A549 (cell line): ENCODE results near the gene DENND10.

ENCODE experiments used
- CBX8 ChIP-seq: fragments of 200-600 bp; sonication (generic); IDR thresholded peaks from 2 replicates; pipeline ENCODE4 v1.6.1; 2016
- CHD2 ChIP-seq: fragments of 150-350 bp; IDR thresholded peaks from 2 replicates; pipeline ENCODE4 v1.6.1; 2014; ENCODE audit warnings: low read length; ENCODE audit not compliant: partially characterized antibody
- CTCF ChIP-seq: fragments of >200 bp; sonication (Bioruptor Twin); formaldehyde crosslinking; IDR thresholded peaks from 3 replicates; pipeline ENCODE4 v1.5.1; 2016
- FOSL2 ChIP-seq, 2 experiments: fragments of 450-650 bp in 1 of 2; fragments of >200 bp in 1 of 2; sonication (Bioruptor Twin) in 1 of 2; formaldehyde crosslinking; IDR thresholded peaks; 2 replicates each; pipeline versions ENCODE4 v1.5.0 to v1.6.1; 2016 to 2020; ENCODE audit warnings: mild to moderate bottlenecking in 1 of 2, moderate library complexity in 1 of 2
- HDAC2 ChIP-seq: fragments of 200-600 bp; sonication (generic); IDR thresholded peaks from 2 replicates; pipeline ENCODE4 v1.6.1; 2016
- HES2 ChIP-seq: fragments of >200 bp; sonication (Bioruptor Twin); formaldehyde crosslinking; IDR thresholded peaks from 2 replicates; pipeline ENCODE4 v1.6.1; 2016
- HOXA7 ChIP-seq: fragments of 250-450 bp; sonication (Bioruptor Pico); IDR thresholded peaks from 2 replicates; pipeline ENCODE4 v1.5.0; 2020; ENCODE audit warnings: mild to moderate bottlenecking, moderate library complexity
- JUN ChIP-seq, 2 experiments: fragments of >200 bp; sonication (Bioruptor Twin); formaldehyde crosslinking; IDR thresholded peaks; 2 replicates in 1 of 2; 3 replicates in 1 of 2; pipeline ENCODE4 v1.6.1; 2016 to 2017
- POLR2A ChIP-seq: IDR thresholded peaks from 2 replicates; pipeline ENCODE4 v1.6.1; 2012; ENCODE audit warnings: mild to moderate bottlenecking, low read length
- RCOR1 ChIP-seq: fragments of 150-350 bp; IDR thresholded peaks from 2 replicates; pipeline ENCODE4 v1.6.1; 2014; ENCODE audit warnings: antibody characterized with exemption, low read length, low read depth
- RFX5 ChIP-seq: fragments of 450-650 bp; IDR thresholded peaks from 2 replicates; pipeline ENCODE4 v1.7.1; 2014; ENCODE audit warnings: antibody characterized with exemption, mild to moderate bottlenecking, moderate library complexity
- SMC3 ChIP-seq: fragments of >200 bp; sonication (Bioruptor Twin); formaldehyde crosslinking; IDR thresholded peaks from 3 replicates; pipeline ENCODE4 v1.6.1; 2018; ENCODE audit warnings: inconsistent platforms

GRCh38 chr10:119084896-119085295 is 19.0 kb upstream of the DENND10 start:
- TF ChIP-seq SMC3 (no peak), CHD2 (no peak), CTCF (no peak), POLR2A (no peak), RFX5 (no peak), HOXA7 (no peak), FOSL2 (IDR thresholded peaks at IDR 0.05) (no peak), FOSL2 (CRISPR knock-in tag; IDR thresholded peaks at IDR 0.05) (no peak), CBX8 (no peak), RCOR1 (no peak), JUN (IDR thresholded peaks at IDR 0.05) (no peak), HES2 (no peak), HDAC2 (no peak)
